H1 (cell line): ENCODE results near the gene ATF7IP. TPM values are rescaled to one million over a fixed set of nuclear protein-coding genes. Genes with fewer than 3 reads are reported as not detected.

Experiments
- CTCF ChIA-PET: fragments of 300-600 bp; sonication (Branson Sonifier 250); formaldehyde crosslinking; loops from one replicate; lab custom pipeline; 2021; ENCODE audit not compliant: partially characterized antibody; lab: Charles Lee
- POLR2A ChIA-PET: fragments of 300-600 bp; sonication (Branson Sonifier 250); formaldehyde crosslinking; loops from one replicate; lab custom pipeline; 2021; ENCODE audit warnings: inconsistent platforms; ENCODE audit not compliant: partially characterized antibody; lab: Charles Lee
- DNase-seq, 2 experiments: peaks; one replicate each; pipeline versions ENCODE4 v3.0.0 to v3.0.0-alpha.2; 2010 to 2022; ENCODE audit warnings: low spot score in 2 of 2, low read depth in 1 of 2, mixed read lengths in 1 of 2
- FAIRE-seq: peaks from 2 replicates; lab custom pipeline; 2011; peaks lifted over from hg19 to GRCh38; lab: Jason Lieb, UNC
- H2AFZ ChIP-seq: 2 replicates; pipeline ENCODE4 v1.8.1; 2012; ENCODE audit warnings: low read length, inconsistent platforms
- H2AK5ac ChIP-seq: 2 replicates; pipeline ENCODE4 v1.6.1; 2013; ENCODE audit warnings: low read depth, low read length
- H2BK120ac ChIP-seq: replicated peaks from 2 replicates; pipeline ENCODE3; 2013; ENCODE audit warnings: low read depth, low read length, inconsistent platforms
- H2BK12ac ChIP-seq: 2 replicates; pipeline ENCODE4 v1.6.1; 2013; ENCODE audit warnings: low read depth, low read length
- H2BK15ac ChIP-seq: 2 replicates; pipeline ENCODE4 v1.6.1; 2013; ENCODE audit warnings: low read length
- H2BK20ac ChIP-seq: 2 replicates; pipeline ENCODE4 v1.6.1; 2013; ENCODE audit warnings: low read length
- H2BK5ac ChIP-seq: 2 replicates; pipeline ENCODE4 v1.6.1; 2013; ENCODE audit warnings: low read depth, low read length
- H3K14ac ChIP-seq: 2 replicates; pipeline ENCODE4 v1.6.1; 2013; ENCODE audit warnings: inconsistent platforms; ENCODE audit not compliant: insufficient read length
- H3K18ac ChIP-seq: 2 replicates; pipeline ENCODE4 v1.6.1; 2013; ENCODE audit warnings: low read length; ENCODE audit errors: extremely low read depth
- H3K23ac ChIP-seq: 2 replicates; pipeline ENCODE4 v1.6.1; 2013; ENCODE audit warnings: inconsistent platforms; ENCODE audit not compliant: insufficient read length
- H3K23me2 ChIP-seq: 2 replicates; pipeline ENCODE4 v1.6.1; 2013; ENCODE audit warnings: low read depth, low read length
- H3K27ac ChIP-seq: 2 replicates; pipeline ENCODE4 v1.6.1; 2011; ENCODE audit warnings: low read depth, low read length, inconsistent platforms
- H3K27me3 ChIP-seq, 4 experiments: replicated peaks in 1 of 4; 1 replicate in 1 of 4; 2 replicates in 3 of 4; pipeline versions ENCODE4 v1.6.1 to v1.8.1; 2011 to 2013; ENCODE audit warnings: low read length in 3 of 4, mild to moderate bottlenecking in 3 of 4, inconsistent platforms in 2 of 4, mixed read lengths in 2 of 4, moderate library complexity in 1 of 4; ENCODE audit not compliant: control insufficient read depth in 3 of 4, insufficient read depth in 3 of 4; ENCODE audit errors: extremely low read depth in 1 of 4
- H3K36me3 ChIP-seq, 4 experiments: 2 replicates each; pipeline versions ENCODE4 v1.6.1 to v1.8.1; 2011 to 2013; ENCODE audit warnings: mild to moderate bottlenecking in 4 of 4, low read length in 3 of 4, moderate library complexity in 2 of 4, control low read depth in 1 of 4, inconsistent platforms in 1 of 4; ENCODE audit not compliant: insufficient read depth in 4 of 4, control insufficient read depth in 2 of 4
- H3K4ac ChIP-seq: replicated peaks from 2 replicates; pipeline ENCODE3; 2013; ENCODE audit warnings: low read length, low read depth, mixed read lengths, inconsistent platforms; ENCODE audit not compliant: insufficient read length
- H3K4me1 ChIP-seq, 4 experiments: replicated peaks in 1 of 4; 1 replicate in 1 of 4; 2 replicates in 3 of 4; pipeline versions ENCODE4 v1.6.1 to v1.8.1; 2011 to 2013; ENCODE audit warnings: low read length in 3 of 4, inconsistent platforms in 2 of 4, mixed read lengths in 1 of 4; ENCODE audit not compliant: insufficient read depth in 4 of 4, control insufficient read depth in 3 of 4
- H3K4me2 ChIP-seq, 2 experiments: 2 replicates each; pipeline versions ENCODE4 v1.6.1 to v1.8.1; 2011 to 2013; ENCODE audit warnings: low read depth in 2 of 2, low read length in 2 of 2, control low read depth in 1 of 2, inconsistent platforms in 1 of 2, mild to moderate bottlenecking in 1 of 2; ENCODE audit not compliant: insufficient read depth in 1 of 2
- H3K4me3 ChIP-seq, 4 experiments: fragments of 200-600, 300-600 bp in 1 of 4; sonication (generic), shearing (Covaris generic), sonication (Bioruptor Twin) in 1 of 4; 2 replicates each; pipeline versions ENCODE4 v1.5.1 to v1.8.1; 2011 to 2016; ENCODE audit warnings: low read length in 4 of 4, low read depth in 3 of 4, control low read depth in 2 of 4, inconsistent platforms in 2 of 4, mild to moderate bottlenecking in 2 of 4, mixed read lengths in 1 of 4, moderate library complexity in 1 of 4; ENCODE audit not compliant: insufficient read depth in 2 of 4; ENCODE audit errors: extremely low read depth in 1 of 4
- H3K56ac ChIP-seq: replicated peaks from 2 replicates; pipeline ENCODE3; 2013; ENCODE audit warnings: low read depth, mild to moderate bottlenecking, mixed read lengths, low read length, inconsistent platforms; ENCODE audit not compliant: insufficient read length
- H3K79me1 ChIP-seq: 2 replicates; pipeline ENCODE4 v1.6.1; 2013; ENCODE audit warnings: low read depth, low read length, control low read depth
- H3K79me2 ChIP-seq, 2 experiments: 2 replicates each; pipeline versions ENCODE4 v1.6.1 to v1.8.1; 2012 to 2013; ENCODE audit warnings: low read length in 2 of 2, mild to moderate bottlenecking in 2 of 2, inconsistent platforms in 1 of 2; ENCODE audit not compliant: insufficient read depth in 2 of 2, control insufficient read depth in 1 of 2
- H3K9ac ChIP-seq, 4 experiments: replicated peaks in 1 of 4; 1 replicate in 1 of 4; 2 replicates in 3 of 4; pipeline versions ENCODE4 v1.6.1 to v1.8.1; 2011 to 2013; ENCODE audit warnings: low read depth in 3 of 4, low read length in 3 of 4, control low read depth in 2 of 4, mild to moderate bottlenecking in 2 of 4, moderate library complexity in 2 of 4, inconsistent platforms in 1 of 4; ENCODE audit errors: extremely low read depth in 1 of 4
- H3K9me3 ChIP-seq, 2 experiments: 2 replicates each; pipeline versions ENCODE4 v1.6.1 to v1.8.1; 2012 to 2013; ENCODE audit warnings: mild to moderate bottlenecking in 2 of 2, moderate library complexity in 2 of 2, control low read depth in 1 of 2, inconsistent platforms in 1 of 2, low read depth in 1 of 2, low read length in 1 of 2, mixed read lengths in 1 of 2; ENCODE audit not compliant: insufficient read depth in 2 of 2
- H4K20me1 ChIP-seq, 2 experiments: replicated peaks in 1 of 2; 2 replicates each; pipeline versions ENCODE3 to v1.8.1; 2011 to 2013; ENCODE audit warnings: inconsistent platforms in 2 of 2, low read length in 2 of 2, mild to moderate bottlenecking in 1 of 2; ENCODE audit not compliant: insufficient read depth in 2 of 2, control insufficient read depth in 1 of 2
- H4K5ac ChIP-seq: 2 replicates; pipeline ENCODE4 v1.6.1; 2013; ENCODE audit warnings: low read length, low read depth, mixed read lengths, inconsistent platforms; ENCODE audit not compliant: insufficient read length
- H4K8ac ChIP-seq: 2 replicates; pipeline ENCODE4 v1.8.0; 2013; ENCODE audit warnings: mild to moderate bottlenecking, moderate library complexity, low read length, inconsistent platforms; ENCODE audit not compliant: insufficient read depth; ENCODE audit errors: extremely low read depth
- H4K91ac ChIP-seq: replicated peaks from 2 replicates; pipeline ENCODE3; 2013; ENCODE audit warnings: low read length, mixed read lengths, inconsistent platforms; ENCODE audit not compliant: insufficient read length
- CBX8 ChIP-seq: fragments of 300-800, 300-1000 bp; sonication (generic); IDR thresholded peaks from 2 replicates; pipeline ENCODE4 v1.7.1; 2016; ENCODE audit warnings: low read depth, low read length, borderline replicate concordance
- CHD2 ChIP-seq: IDR thresholded peaks from 2 replicates; pipeline ENCODE4 v1.6.1; 2012; ENCODE audit warnings: low read length, improper control_type of control experiment
- EGR1 ChIP-seq: IDR thresholded peaks from 2 replicates; pipeline ENCODE4 v1.6.1; 2011; ENCODE audit warnings: low read depth, low read length, borderline replicate concordance
- TAF7 ChIP-seq: optimal IDR thresholded peaks from 2 replicates; pipeline ENCODE3; 2011; ENCODE audit warnings: low read depth, mild to moderate bottlenecking, inconsistent platforms, low read length, moderate library complexity, borderline replicate concordance
- WGBS, 2 experiments: shearing (Covaris generic) in 1 of 2; methylation state at CpG; one replicate each; pipeline versions ENCODE4 v1.1.6 to v1.1.7; 2013 to 2015; ENCODE audit warnings: low lambda C conversion rate in 2 of 2, mixed read lengths in 2 of 2, inconsistent platforms in 1 of 2, low coverage in 1 of 2, missing lambda C conversion rate in 1 of 2; ENCODE audit not compliant: insufficient replicate concordance in 2 of 2, insufficient coverage in 1 of 2, insufficient read length in 1 of 2; ENCODE audit errors: extremely low coverage in 1 of 2, missing lambda C conversion rate in 1 of 2; 5-methylcytosine and 5-hydroxymethylcytosine counted together
- polyA plus RNA-seq, 7 experiments: library from polyadenylated mRNA; depleted of rRNA in 3 of 7; stranded (reverse) in 5 of 7; unstranded in 2 of 7; fragments of >200 nt in 5 of 7; fragments of 200-250 nt in 2 of 7; gene quantifications; 1 replicate in 5 of 7; 2 replicates in 1 of 7; 4 replicates in 1 of 7; pipeline versions ENCODE4 v1.2.1 to v1.2.3, GENCODE V29; 2011 to 2013; ENCODE audit warnings: missing spikeins in 2 of 7, mixed read lengths in 2 of 7
- total RNA-seq: library from RNA; stranded (reverse); fragmentation: NEBNext Ultra II Directional; extraction: Animal tissue kit (Norgen Biotek cat#: 25700); gene quantifications from 2 replicates; pipeline ENCODE4 v1.2.1, GENCODE V29; 2021
- TF ChIP-seq, protein P1 (sequence below): IDR thresholded peaks from 2 replicates; pipeline ENCODE4 v1.6.1; 2012; ENCODE audit warnings: low read length, inconsistent platforms

ATF7IP gene
- total and polyA plus RNA-seq, 2 of the 8 experiments (the other 6 are each of a cell fraction or from before 2014, with no cell fraction given): 34.2 to 148 TPM

DNA sequence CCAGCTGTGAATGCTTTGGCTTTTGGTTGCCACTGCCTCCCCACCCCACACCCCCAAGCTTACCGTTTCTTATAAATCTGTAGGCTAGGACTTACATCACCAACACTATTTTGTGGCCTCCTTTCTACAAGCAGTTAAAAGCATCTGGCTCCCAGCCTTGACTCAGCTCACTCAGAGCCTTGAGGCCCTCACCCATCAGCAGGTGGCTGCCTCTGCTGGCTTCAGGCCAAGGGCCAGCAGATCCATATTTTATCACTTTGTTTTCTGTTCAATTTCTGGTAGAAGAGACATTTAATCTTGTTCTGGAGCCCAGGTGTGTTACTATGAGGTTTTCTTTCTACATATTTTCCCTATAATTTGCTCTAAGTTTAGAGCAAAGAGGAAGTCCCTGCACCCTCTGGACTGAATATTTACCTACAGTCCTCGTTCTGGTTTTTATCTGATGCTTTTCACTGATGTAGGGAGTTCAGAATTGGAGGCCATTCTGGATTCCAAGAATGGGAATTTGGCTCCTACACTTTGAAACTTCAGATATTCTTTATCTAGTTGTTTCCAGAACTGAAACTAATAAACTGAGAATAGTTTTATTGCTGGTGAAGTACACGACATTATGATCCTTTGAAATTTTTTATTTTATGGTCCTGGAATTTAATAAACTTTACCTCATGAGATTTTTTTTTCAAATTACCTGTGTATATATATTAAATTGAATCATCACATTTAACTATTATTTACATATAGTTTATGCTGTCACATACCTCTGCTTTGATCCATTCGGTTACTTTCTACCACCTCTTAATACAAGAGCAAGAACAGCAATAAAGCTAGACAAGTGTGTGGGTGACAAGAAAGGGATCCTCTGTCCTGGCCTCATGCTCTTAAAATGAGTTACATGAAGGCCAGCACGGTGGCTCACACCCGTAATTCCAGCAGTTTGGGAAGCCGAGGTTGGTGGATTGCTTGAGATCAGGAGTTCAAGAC, 180.0 kb downstream of the ATF7IP start:
- no peak overlapping the region for H2BK12ac ChIP-seq
- H3K36me3 ChIP-seq: no peaks in the 10 kb centered on the region
- H2BK15ac ChIP-seq: no peak overlapping the region
- no peak overlapping the region for H3K4me2 ChIP-seq
- H3K9ac ChIP-seq: no peak overlapping the region
- WGBS, 2 experiments: 88% methylated on average over 7 of the region's 7 CpGs; no CpG with 5 or more reads in 1 of the 2 experiments
- H3K4me3 ChIP-seq: no peak overlapping the region
- no peak overlapping the region for H2AK5ac ChIP-seq
- CTCF ChIA-PET: interaction anchor here (0.6 to 0.8 kb wide), 2 partner anchors 31 to 297 kb away, joined by 3 to 5 read pairs; no protein-coding TSS in a partner anchor
- no peak overlapping the region for H2BK20ac ChIP-seq
- H3K9me3 ChIP-seq: no peaks in the 10 kb centered on the region
- no peak overlapping the region for H2BK120ac ChIP-seq
- H4K20me1 ChIP-seq: no peaks in the 10 kb centered on the region
- no peak overlapping the region for H3K27ac ChIP-seq
- no peak overlapping the region for H2AFZ ChIP-seq
- no peak for DNase-seq
- no peak overlapping the region for H3K18ac ChIP-seq
- H3K14ac ChIP-seq: no peak overlapping the region
- no peak overlapping the region for H4K8ac ChIP-seq
- H4K91ac ChIP-seq: no peak overlapping the region
- no peaks in the 10 kb centered on the region for H3K23me2 ChIP-seq
- no peaks in the 10 kb centered on the region for H3K79me1 ChIP-seq
- no peak overlapping the region for H4K5ac ChIP-seq
- H3K56ac ChIP-seq: no peak overlapping the region
- no peaks in the 10 kb centered on the region for H3K79me2 ChIP-seq
- H3K23ac ChIP-seq: no peak overlapping the region
- H3K4me1 ChIP-seq: no peaks in the 10 kb centered on the region
- no peak overlapping the region for H3K4ac ChIP-seq
- FAIRE-seq: no peak
- H2BK5ac ChIP-seq: no peak overlapping the region
- no peaks in the 10 kb centered on the region for H3K27me3 ChIP-seq
- POLR2A ChIA-PET: interaction anchor here (1.5 kb wide), 1 partner anchor 17 kb away, joined by 3 read pairs; no protein-coding TSS in a partner anchor
- TF ChIP-seq, protein P1, sequence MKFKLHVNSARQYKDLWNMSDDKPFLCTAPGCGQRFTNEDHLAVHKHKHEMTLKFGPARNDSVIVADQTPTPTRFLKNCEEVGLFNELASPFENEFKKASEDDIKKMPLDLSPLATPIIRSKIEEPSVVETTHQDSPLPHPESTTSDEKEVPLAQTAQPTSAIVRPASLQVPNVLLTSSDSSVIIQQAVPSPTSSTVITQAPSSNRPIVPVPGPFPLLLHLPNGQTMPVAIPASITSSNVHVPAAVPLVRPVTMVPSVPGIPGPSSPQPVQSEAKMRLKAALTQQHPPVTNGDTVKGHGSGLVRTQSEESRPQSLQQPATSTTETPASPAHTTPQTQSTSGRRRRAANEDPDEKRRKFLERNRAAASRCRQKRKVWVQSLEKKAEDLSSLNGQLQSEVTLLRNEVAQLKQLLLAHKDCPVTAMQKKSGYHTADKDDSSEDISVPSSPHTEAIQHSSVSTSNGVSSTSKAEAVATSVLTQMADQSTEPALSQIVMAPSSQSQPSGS: no peak
- TF ChIP-seq TAF7 (no peak), CHD2 (no peak), EGR1 (no peak), CBX8 (no peak)
